Stimulated activated CD8-positive, alpha-beta memory T cell treated with anti-CD3 and anti-CD28 coated beads, Interleukin-2, amount 100 ng/mL, for 48 hours (primary cell): ENCODE results near the gene EIF2B2.
"Not testable (repeated sequence)": the region's sequence is repeated elsewhere in the genome, so short reads cannot be mapped to it uniquely, and the experiment has no call there.

Experiments
- DNase-seq, 2 donors: peaks; one replicate each; pipeline ENCODE4 v3.0.0-alpha.2; 2020; ENCODE audit warnings: low read depth in 2 of 2

Gene EIF2B2

DNA sequence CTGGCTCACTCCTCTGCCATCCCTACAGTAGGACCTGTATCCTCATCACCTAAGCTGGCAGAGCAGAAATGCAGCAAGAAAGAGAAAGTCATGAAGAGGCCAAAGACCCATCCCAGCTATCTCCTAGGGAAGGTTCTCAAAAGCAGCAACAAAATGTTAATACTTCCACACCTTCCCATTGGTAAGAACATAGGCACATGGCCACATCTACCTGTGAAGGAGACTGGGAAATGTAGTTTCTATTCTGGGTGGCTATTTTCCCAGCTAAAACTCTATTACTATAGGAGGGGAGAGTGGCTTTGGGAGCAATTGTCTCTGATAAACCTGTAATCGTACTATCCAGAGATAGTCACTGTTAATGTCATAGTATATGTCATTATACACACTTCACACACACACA is 13.7 kb upstream of the EIF2B2 start:
- DNase-seq: no peak

DNA sequence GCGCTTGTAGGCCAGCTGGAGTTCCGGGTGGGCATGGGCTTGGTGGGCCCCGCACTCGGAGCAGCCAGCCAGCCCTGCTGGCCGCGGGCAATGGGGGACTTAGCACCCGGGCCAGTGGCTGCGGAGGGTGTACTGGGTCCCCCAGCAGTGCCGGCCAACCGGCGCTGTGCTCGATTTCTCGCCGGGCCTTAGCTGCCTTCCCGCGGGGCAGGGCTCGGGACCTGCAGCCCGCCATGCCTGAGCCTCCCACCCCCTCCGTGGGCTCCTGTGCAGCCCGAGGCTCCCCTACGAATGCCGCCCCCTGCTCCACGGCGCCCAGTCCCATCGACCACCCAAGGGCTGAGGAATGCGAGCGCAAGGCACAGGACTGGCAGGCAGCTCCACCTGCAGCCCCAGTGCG is 8.5 kb upstream of the EIF2B2 start:
- DNase-seq: not testable (repeated sequence)

DNA sequence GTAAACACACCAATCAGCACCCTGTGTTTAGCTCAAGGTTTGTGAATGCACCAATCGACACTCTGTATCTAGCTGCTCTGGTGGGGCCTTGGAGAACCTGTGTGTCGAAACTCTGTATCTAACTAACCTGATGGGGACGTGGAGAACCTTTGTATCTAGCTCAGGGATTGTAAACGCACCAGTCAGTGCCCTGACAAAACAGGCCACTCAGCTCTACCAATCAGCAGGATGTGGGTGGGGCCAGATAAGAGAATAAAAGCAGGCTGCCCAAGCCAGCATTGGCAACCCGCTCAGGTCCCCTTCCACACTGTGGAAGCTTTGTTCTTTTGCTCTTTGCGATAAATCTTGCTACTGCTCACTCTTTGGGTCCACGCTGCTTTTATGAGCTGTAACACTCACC is 6.9 kb upstream of the EIF2B2 start:
- not testable (repeated sequence) for DNase-seq

DNA sequence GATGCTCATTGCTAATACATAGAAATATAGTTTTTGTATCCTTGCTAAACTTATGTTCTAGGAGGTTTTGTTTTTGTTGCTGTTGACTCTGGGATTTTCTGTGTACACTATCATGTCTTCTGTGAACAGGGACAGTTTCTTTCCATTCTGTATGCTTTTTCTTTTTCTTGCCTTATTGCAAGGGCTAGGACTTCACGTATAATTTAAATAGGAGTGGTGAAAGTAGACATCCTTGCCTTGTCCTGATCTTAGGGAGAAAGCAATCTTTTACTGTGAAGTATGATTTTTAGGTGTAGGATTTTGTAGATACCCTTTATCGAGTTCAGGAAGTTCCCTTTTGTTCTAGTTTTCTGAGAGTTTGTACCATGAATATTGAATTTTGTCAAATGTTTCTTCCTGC is 1.5 kb upstream of the EIF2B2 start:
- DNase-seq: no peak

DNA sequence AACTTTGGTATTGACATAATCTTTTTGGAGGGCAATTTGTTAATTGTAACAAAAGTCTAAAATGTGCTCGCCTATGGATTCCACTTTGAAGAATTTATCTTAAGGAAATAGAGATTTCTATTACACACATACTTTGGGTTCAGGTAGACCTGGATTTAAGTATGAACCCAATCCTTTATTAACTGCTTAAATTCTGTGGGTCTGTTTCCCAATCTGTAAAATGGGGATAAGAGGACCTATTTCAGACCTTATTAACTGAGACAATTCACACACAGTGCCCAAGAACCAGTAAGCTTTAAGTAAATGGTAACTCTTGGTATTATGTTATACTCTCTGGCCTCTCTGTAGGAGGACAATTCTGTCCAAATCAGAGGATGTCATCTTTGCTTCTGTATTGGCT is 822 bp upstream of the EIF2B2 start:
- no peak for DNase-seq

DNA sequence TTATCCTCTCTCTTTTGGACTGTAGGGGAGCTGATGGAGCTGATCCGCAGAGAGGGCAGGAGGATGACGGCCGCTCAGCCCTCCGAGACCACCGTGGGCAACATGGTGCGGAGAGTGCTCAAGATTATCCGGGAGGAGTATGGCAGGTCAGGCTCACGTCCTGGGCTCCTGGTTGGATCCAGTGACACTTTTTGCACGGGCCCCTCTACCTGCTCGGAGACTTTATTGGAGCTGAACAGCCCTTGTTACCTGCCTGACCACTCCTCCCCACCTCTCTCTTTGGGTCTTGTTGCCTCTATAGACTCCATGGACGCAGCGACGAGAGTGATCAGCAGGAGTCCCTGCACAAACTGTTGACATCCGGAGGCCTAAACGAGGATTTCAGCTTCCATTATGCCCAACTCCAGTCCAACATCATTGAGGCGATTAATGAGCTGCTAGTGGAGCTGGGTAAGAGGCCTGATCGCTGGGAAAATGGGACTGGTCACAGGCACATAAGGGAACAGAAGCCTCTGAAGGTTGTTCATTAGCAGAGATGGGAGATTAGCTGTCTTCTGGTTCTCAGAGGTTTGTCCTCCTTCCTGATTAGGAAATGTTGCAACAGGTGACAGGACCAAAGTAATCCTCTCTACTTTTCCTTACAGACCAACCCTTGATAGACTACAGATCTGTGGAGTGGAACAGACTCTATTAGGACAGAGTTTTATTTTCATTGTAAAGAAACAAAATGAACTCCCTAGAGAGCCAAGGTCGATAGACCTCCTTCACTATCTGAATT is 718 bp downstream of the EIF2B2 start:
- DNase-seq: no peak

DNA sequence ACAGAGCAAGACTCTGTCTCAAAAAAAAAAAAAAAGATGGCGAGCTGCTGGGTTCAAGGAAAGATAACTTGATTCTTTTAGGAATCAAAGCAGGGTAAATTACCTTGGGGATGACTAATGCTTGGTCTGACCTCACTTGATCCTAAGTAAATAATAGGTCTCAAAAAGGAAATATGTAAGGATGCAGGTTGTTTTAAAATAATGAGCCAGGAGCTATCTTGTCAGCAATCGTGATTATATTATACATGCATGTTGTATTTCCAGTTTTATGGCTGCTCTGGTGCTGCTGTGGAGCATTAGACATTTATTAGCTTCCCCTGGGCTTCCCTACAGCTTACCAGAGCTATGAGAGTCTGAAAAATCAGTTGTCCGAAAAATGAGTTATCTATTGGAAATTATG is 2.6 kb downstream of the EIF2B2 start:
- no peak for DNase-seq

DNA sequence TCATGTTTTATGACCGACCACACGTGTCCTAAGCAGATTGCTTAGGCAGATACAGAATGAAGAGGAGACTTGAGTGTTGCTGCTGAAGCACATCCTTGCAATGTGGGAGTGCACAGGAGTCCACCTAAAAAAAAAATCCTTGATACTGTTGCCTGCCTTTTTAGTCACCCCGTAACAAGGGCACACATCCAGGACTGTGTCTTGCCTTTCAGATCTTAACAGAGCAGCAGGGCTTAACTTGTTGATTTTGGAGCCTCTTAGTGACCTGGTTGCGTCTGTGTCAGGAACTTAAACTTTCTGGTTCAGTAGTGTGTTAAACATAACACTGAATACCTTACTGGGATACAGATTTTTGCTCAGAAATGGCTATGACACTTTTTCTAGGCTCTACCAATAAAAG is 6.5 kb downstream of the EIF2B2 start:
- DNase-seq: no peak

DNA sequence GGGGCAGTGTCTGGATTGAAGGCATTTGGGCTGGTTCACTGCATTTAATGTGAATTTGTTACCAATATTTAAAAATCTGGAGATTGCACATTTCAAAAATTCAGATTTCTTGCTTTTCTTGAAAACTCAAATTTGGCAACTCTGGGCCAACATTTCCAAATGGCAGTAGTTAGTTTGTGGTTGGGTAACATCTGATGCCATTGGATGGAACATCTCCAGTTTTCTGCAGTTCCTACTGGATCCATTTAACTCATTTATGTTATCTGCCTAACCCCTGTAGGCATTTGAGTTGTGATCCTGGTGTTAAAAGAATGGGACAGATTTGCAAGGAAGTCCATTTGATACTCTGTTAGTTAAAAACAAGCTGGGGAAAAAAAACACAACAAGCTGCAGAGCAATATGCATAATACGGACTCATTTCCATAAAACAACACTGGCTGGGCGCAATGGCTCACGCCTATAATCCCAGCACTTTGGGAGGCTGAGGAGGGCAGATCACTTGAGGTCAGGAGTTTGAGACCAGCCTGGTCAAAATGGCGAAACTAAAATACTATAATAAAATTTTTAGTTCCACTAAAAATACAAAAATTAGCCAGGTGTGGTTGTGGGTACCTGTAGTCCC is 7.9 kb downstream of the EIF2B2 start:
- no peak for DNase-seq

DNA sequence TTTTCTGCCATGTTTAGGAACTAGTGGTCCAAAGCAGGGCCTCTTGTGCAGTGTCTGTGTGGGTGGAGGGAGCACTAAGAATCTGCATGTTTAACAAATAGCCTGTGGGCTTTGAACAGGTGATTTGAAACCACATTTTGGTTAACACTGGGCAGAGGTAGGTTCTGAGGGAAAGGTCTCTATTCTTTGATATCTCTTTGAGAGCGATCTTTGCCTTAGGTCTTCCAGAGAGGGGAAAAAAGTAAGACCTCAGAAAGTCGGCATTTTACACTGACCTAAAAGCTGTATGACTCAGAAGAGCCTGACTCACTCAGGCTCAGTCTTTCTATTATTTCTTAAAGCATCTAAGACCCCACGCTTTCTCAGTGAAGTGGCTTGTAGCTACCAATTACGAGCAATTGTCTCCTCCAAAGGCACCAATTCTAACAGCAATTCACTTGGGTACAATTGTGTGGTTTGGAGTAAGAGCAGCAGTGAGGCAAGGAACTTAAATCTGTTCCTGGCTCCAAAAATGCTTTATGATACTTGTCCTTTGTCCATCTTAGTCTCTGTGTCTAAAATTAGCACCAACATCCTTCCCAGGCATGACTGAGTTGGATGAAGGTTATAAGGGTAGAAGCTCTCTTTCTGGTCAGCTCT is 8.8 kb downstream of the EIF2B2 start:
- peak; percentile 3 to 17 for DNase-seq

DNA sequence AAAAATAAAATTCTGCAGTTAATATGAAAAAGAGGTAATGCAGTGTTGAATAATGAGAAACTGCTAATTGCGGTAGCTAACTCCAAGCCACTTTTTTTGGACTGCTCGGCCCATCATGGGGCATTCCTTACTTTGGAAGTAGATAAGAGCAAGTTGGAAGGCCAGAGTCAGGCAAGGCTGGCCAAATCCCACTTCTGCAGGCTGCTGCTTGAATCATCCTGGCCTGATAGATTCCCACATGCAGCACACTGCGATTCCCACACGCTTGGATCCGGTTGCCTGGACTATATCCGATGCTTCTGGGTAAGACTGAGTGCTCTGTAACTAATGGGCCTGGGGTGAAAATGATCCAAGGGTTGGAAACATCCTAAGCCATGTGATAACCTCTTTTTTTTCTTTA is 10.6 kb downstream of the EIF2B2 start:
- no peak for DNase-seq

DNA sequence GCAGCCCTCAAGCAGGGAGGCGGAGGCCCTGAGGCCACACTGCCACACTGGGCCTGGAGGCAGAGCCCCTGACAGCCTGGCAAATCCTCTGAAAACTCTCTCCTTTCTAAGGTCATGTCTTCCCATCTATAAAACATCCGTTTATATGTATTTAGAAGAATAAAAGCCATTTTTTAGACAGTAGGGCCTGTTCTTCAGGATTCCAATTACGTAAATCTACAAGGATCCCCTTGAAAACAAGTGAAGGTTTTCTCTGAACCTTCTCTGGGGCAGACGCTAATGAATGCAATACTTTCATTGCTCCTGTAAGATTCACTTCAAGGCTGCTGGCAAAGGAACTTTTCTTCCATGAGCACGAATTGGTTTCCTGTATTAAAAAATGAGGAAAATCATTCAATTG is 12.8 kb downstream of the EIF2B2 start:
- no peak for DNase-seq

DNA sequence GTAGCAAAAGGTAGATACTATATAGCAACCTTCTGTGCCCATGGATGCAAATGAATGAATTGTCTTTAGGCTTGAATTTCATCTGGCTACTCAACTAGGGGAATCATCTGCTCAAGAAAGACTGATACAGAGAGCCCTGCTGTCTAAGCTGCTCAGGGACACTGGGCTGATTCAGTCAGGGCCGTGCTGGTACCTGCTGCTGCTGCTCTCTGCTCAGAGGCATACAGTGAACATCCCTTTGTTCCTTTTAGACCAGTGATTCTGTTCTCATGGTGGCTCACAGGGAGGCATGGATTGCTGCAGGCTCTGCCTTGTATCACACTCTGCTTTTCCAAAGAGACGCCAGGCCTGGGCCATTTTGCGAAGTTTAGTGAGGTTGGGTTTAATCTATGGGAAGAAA is 14.1 kb downstream of the EIF2B2 start:
- no peak for DNase-seq

DNA sequence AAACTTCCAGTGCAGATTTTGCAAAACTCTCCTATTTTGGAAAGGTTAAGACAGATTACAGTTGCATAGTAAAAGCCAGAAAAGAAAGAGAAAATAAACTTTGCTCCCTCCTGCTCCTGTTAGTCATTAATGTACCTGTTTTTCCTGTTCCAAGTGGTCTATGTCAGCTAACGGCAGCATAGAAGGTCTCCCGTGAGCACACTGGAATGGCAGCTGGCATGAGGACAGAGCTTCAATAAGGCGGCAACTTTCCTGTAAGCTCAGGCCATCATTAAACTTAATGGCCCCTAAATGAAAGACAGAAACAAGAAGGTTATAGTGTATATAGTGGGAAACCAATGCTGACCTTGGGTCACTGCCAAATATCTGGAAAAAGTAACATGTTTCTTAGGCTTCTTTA is 16.0 kb downstream of the EIF2B2 start:
- DNase-seq: no peak

DNA sequence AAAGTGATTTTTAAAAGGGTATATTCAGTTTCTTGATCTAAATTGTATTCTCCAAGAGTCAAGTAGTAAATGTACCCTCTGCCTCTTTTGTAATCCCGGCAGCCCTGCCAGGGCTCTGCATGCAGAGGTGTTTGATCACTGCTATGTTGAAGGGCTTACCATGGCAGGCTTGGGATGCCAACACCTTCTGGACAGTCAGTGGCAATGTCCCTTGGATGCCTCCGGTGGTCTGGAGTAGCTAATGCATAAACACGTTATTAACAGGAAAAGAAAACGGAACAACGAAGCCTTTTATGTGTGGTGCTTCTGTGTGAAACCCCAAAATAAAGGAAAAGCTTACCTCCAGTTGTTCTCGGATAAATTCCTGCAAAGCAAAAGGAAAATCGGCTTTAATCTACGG is 19.9 kb downstream of the EIF2B2 start:
- DNase-seq: no peak

DNA sequence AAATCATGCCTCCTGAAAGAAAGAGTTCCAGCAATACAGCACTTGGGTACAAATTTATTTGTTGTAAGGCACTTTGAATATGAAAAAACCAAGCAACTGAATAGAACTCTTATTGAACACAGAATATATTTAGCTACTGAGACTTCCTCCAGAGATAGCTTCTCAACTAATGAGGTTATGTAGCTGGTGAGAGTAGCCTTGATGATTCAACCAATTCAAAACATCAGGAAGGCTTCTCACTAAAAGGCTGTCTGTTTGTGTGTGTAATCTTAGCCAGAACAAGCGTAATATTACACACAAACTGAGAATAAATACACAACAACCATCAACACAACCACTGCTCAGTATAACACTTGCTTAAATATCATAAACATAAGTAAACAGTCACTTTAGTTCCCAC is 20.4 kb downstream of the EIF2B2 start:
- no peak for DNase-seq

DNA sequence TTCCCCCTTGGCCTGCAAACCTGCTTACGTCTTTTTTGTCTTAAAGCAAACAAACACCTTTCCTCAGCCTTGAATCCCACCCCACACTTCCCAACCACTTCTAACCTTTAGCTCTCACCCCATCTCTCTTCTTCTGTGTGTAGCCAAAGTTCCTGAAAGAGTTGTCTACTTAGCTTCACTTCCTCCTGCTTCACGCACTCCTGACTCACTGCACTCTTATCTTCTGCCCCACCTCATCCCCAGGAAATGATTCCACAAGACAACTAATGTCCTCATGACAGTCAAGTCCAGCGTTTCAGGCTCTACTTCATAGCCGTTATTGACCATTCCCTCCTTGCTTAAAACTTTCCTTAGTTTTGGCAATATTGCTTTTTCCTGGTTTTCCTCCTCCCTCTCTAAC is 22.4 kb downstream of the EIF2B2 start:
- no peak for DNase-seq

DNA sequence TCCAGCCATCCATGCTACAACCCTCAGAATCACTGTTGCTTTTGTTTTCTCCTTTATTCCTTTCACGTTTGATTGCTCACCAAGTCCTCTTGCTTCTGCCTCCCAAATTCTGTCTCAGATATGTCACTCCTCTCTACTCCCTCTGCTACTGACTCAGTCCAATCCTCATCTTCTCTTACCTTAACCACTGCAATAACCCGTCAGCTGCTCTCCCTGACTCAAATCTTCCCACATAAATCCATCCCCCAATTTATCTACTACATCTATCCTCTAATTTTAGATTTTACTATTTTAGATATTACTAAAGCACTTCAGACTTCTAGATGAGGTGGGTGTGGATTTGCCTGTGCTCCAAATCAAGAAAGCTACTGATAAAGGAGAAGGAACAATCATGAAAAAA is 23.2 kb downstream of the EIF2B2 start:
- no peak for DNase-seq

DNA sequence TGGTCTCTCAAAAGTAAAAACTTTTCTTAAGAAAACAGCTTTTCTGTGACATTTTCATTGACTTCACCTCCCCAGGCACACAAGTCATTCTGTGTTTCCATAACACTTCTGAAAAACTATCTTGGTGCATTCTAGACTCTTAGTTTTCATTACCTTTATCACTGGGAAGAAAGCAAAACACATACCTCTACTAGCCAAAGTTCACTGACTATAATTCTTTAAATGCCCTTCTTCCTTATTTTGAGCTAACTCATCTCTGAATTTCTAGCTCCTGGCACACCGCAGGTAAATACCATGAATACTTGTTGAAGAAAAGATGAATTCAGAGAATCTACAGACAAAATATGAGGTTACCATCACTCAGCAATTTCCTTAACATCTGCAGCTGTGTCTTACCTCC is 27.4 kb downstream of the EIF2B2 start:
- no peak for DNase-seq

DNA sequence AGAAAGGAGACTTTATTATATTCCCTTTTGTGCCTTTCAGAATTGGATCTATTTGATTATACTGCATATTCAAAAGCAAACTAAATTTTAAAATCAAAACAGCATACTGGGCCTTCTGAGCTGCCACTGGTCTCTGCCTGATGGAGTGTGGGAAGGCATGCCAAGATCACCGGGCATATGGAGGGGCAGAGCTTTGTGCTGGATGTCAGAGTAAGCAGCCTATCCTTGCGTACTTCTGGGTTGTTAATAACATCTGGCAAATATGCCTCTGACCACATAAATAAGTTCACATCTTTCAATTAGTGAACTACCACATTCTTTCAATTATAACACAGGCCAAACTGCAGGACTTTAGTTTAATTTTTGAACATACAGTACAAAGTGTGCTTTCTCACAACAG is 30.2 kb downstream of the EIF2B2 start:
- no peak for DNase-seq

DNA sequence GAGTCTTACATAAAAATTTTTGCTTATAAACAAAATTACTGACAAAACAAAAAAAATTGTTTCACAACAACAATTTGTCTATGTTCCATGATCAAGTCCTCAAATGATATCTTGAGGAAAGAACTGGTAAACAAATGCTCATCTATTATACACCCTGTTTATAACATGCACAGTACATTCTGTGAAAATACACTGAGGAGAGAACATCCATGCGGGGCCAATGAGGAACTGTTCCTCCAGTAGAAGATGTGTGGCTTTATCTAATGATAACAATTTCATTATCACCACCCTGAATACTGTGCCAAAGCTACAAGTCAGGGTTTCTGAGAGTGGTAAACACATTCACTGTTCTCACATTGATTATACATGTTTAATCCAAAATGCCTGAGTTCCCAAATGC is 37.8 kb downstream of the EIF2B2 start:
- DNase-seq: no peak

DNA sequence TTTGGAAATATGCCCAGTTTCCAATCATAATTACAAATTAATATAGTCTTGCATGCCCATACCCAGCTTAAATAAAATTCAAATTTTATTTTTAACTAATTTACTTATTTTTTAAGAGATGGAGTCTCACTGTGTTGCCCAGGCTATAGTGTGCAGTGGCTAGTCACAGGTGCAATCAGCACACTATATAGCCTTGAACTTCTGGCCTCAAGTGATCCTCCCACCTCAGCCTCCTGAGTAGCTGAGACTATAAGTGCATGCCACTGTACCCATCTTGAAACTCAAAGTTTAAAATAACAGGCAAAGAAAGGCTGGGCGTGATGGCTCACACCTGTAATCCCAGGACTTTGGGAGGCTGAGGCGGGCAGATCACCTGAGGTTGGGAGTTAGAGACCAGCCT is 38.2 kb downstream of the EIF2B2 start:
- no peak for DNase-seq

DNA sequence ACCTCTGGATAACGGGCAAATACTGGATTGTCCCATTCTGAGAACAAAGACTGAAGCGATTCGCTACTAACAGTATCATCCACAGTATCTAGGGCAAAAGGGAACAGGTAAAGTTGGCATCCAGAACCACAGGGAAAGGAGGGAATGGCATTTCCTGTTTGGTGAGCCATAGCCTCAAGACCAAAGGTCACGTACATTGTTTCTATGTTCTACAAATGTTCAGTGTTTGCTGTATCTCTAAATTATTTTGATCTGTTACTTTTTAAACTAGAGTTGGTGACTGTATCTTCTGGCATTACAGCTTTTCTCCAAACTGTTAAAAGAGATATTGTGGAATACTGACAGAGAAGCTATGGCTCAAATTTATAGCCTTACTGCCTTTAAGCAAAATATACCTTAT is 38.9 kb downstream of the EIF2B2 start:
- DNase-seq: no peak
